ENCODE results near the gene NTF3. TPM values are rescaled to one million over a fixed set of nuclear protein-coding genes. Genes with fewer than 3 reads are reported as not detected.

The NTF3 gene
- total and polyA plus RNA-seq, 2 of the 8 experiments (the other 6 are each of a cell fraction or from before 2014, with no cell fraction given) = 1.4 to 2.3 TPM

DNA sequence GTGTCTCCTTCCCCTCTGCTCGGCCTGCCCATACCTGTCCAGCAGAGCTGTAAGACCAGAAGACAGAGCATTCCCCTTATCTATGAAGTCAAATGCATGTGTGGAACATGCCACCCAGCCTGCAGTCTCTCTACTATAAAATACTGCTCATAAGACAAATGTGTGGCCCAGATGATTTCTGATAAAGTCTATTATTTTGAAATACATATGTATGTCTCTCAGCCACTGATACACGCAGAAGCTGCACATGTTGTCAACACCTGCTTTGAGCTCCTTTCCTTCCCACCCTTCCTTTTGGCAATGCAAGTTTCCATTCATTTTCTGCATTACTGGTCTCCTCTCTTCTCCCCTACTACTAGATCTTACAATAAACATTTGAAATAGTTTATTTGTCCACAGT, 38.8 kb downstream of the NTF3 start (continued):
- TF ChIP-seq, protein P1, sequence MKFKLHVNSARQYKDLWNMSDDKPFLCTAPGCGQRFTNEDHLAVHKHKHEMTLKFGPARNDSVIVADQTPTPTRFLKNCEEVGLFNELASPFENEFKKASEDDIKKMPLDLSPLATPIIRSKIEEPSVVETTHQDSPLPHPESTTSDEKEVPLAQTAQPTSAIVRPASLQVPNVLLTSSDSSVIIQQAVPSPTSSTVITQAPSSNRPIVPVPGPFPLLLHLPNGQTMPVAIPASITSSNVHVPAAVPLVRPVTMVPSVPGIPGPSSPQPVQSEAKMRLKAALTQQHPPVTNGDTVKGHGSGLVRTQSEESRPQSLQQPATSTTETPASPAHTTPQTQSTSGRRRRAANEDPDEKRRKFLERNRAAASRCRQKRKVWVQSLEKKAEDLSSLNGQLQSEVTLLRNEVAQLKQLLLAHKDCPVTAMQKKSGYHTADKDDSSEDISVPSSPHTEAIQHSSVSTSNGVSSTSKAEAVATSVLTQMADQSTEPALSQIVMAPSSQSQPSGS (IDR thresholded peaks at IDR 0.05; ENCODE audit: low read length) = no peak
- TF ChIP-seq BRCA1 (IDR thresholded peaks at IDR 0.05; ENCODE audit: low read depth, low read length) = no peak
- TF ChIP-seq EGR1 (IDR thresholded peaks at IDR 0.05; ENCODE audit: borderline replicate concordance, low read depth, low read length) = no peak
- no peak for TF ChIP-seq SIRT6 (IDR thresholded peaks at IDR 0.05; ENCODE audit: low read length)
